AG08396 (cell line): Measurements from ENCODE around the gene EEF1AKMT4.

ENCODE experiments used
- DNase-seq: peaks from one replicate; pipeline ENCODE4 v3.0.0; 2012; ENCODE audit warnings: low spot score, mixed read lengths

Gene EEF1AKMT4

GRCh38 chr3:184249412-184250166 is at the start of gene EEF1AKMT4:
Gene EEF1AKMT4, plus strand, starts transcription at chr3:184249672. Its CDS starts 23 bp downstream, at chr3:184249695.
- DNase-seq = peak; percentile 97

GRCh38 chr3:184200825-184201224 is 48.6 kb upstream of the EEF1AKMT4 start:
- no peak for DNase-seq

- DNase-seq = no peak
Measured at GRCh38 chr3:184203526-184203925, 45.9 kb upstream of the EEF1AKMT4 start.

DNA sequence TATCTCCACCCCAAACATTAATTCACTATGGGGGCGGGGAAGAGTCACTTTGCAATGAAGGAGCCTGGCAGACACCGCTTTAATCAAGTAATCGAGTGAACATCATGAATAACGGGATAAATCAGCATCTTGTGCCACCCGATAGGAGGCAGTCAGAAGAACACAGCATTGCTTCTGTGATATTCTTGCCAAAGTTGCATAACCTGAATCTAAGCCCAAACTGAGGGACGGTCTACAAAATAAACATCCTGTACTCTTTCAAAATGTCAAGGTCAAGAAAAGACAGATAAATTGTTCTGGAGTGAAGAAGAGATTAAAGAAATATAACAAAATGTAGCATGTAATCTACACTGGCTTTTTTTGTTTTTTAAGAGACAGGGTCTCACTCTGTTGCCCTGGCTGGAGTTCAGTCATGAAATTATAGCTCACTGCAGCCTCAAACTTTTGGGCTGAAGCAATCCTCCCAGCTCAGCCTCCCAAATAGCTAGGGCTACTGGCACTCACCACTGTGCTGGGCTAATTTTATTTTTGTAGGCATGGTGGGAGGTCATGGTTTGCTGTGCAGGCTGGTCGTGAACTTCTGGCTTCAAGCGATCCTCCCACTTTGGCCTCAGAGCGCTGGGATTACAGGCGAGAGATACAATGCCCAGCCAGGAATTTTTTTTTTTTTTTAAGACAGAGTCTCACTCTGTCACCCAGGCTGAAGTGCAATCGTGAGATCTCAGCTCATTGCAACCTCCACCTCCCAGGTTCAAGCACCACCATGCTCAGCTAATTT is 40.1 kb upstream of the EEF1AKMT4 start:
- no peak for DNase-seq

DNA sequence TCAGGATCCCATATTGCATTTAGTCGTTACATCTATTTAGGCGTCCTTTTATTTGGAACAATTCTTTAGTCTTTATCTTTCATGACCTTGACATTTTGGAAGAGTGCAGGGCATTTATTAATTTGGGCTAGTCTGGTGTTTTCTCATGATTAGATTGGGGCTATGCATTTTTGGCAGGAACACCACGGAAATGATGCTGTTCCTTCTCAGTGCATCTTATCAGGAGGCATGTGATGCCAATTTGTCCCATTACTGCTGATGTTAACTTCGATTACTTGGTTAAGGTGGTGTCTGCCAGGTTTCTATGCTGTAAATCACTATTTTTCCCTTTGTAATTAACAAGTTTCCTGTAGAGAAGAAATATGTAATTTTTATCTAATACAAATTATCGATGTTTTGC is 38.2 kb upstream of the EEF1AKMT4 start:
- DNase-seq = no peak

DNA sequence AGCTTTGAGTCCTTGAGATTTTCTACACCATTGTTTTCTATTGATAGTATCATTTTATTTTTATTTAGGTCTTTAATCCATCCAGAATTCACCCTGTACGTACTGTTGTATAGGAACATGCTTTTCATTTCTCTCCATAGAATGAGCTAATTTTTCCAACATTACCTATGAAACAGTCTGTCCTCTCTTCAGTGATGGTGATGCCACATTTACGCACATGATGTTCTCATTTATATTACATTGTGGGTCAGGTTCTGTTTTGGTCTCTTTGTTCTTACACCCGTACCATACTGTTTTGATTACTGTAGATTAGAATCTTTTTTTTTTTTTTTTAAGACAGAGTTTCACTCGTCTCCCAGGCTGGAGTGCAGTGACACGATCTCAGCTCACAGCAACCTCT is 37.8 kb upstream of the EEF1AKMT4 start:
- no peak for DNase-seq

DNA sequence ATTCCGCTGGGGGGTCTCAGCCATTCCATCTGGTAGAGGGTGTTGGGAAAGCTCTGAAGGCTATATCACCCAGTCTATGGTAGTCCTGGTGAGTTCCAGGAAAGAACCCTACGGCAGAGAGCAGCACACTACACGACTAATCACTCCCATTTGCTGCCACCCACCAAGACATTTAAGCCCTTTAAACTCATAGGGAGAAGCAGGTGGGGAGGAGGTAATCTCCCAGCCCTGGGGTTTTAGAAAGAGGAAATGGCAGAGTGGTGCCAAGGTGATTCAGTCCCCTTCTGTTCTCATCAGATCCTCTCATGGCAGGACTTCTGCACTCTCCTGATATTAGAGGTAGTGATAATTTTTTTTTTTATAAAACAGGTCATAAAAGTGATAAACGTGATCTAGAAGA is 30.7 kb upstream of the EEF1AKMT4 start:
- no peak for DNase-seq

DNA sequence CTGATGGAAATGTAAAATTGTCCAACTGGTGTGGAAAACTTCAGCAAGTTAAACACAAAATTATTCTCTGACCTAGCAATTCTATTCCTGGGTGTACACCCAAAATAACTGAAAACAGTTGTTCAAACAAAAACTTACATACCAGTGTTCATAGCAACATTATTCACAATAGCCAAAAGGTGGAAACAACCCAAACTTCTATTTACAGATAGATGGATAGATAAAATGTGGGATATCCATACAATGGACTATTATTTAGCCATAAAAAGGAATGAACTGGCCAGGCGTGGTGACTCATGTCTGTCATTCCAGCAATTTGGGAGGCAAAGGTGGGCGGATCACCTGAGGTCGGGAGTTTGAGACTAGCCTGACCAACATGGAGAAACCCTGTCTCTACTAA is 27.0 kb upstream of the EEF1AKMT4 start:
- no peak for DNase-seq

- no peak for DNase-seq
Measured at GRCh38 chr3:184223946-184224345, 25.5 kb upstream of the EEF1AKMT4 start.

DNA sequence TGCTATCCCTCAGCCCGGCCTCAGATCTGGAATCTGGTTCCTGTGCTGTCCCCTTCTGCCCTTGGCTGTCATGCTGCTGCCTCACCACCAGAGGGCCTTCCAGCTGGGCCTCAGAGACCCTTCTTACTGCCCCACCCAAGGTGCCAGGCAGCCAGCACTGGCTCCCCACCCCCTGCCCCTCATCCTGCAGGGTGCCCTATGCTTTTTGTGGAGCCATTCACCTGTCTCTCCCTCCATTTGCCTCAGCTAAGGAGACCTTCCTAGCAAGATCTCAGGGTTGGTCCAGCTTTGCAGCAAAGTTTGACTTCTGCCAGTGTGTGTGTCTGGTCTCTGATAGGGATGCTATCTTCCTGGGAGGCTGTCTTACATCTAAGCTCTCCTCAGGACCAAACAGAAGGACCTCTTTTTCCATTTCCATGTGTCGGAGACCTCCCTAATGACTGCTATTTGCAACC is 22.0 kb upstream of the EEF1AKMT4 start:
- peak; percentile 77 for DNase-seq

- DNase-seq = no peak
Measured at GRCh38 chr3:184228376-184229137, 20.9 kb upstream of the EEF1AKMT4 start.

DNA sequence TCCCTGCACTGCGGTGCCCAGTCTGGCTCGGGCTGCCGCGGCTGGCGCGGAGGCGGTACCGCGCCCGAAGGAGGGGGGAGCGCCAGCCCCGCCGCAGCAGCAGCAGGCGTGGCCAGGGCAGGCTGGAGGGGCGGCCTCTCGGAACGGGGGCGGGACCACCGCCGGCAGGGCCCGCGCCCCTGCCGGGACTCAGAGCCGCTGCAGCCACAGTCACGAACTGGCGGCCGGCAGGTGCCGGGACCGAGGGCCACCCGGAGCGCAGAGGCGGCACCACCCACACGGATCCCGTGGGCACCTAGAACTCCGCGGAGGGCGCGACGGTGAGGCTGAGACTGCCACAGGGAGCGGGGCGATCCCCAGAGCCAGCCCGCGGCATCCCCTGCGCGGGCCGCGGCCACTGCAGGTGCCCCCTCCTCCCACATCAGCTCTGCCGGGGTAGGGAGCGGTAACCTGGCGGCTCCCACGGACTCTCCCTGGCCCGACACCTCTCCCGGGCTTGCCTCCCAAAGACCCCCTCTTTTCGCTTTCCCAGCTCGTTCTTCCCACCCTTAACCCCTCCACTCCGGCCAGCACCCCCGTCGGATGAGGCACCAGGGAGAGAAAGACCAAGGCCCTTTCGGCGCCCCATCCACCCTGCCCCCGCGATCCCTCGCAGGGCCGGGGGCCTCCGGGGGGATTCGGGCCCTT is 19.9 kb upstream of the EEF1AKMT4 start, which contains the start of gene VWA5B2:
VWA5B2 (plus strand) TSS at position 192 of the 687 bp plus-strand sequence. CDS start 944 bp downstream, outside the sequence.
- DNase-seq = peak; percentile 90

DNA sequence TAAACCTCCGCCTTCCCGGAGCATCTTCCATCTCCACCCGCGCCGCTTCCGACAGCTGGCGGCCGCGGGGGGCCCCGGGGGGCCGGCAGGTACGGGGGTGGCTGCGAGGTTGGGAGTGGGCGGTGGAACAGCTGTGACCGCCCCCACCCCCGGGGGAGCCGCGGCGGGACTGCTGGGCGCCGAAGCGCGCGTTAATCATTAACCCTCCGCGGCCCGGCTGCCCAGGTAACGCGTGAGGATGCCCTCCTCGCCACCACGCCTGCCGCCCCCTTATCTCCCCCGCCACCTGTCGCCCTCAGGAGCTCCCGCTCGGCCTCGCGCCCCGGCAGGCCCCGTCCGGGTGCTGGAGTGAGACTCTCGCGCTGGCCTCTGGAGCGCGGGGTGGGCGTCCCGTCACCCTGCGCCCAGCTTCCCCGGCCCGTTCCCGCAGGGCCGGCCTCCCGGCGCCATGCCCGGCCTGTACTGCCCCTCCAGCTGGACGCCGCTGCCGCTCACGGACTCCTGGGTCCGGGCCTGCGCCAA is 19.3 kb upstream of the EEF1AKMT4 start:
- peak; percentile 39 for DNase-seq

GRCh38 chr3:184230603-184231528 is 18.6 kb upstream of the EEF1AKMT4 start:
- DNase-seq = no peak

GRCh38 chr3:184231671-184232070 is 17.8 kb upstream of the EEF1AKMT4 start:
- DNase-seq = no peak

DNA sequence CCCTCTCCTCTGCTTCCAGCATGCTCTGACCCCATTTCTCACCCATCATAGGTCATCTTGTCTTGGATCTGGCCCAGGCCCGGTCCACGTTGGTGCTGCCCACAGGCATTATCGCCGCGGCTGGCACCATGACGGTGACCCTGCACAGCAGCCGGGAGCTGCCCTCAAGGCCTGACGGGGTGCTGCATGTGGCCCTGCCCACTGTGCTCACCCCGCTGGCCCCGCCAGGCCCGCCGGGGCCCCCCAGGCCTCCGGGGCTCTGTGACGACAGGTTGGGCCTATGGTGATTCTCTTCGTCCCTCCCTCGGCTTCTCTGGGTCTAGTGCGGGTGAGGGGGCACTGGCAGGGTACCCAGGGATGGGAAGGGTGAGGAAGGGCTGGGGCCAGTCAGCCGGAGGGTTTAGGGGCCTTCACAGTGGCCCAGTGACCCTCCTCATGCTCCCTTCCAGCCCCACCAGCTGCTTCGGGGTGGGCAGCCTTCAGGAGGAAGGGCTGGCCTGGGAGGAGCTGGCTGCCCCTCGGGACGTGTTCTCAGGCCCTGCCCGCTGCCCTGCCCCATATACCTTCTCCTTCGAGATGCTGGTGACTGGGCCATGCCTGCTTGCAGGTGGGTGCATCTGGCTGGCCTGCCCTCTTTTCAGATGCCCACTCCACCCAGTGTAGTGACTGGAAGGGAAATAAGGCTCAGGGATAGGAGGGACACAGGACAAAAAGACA is 16.2 kb upstream of the EEF1AKMT4 start:
- no peak for DNase-seq

GRCh38 chr3:184234224-184234623 is 15.2 kb upstream of the EEF1AKMT4 start:
- DNase-seq = peak; percentile 87

DNA sequence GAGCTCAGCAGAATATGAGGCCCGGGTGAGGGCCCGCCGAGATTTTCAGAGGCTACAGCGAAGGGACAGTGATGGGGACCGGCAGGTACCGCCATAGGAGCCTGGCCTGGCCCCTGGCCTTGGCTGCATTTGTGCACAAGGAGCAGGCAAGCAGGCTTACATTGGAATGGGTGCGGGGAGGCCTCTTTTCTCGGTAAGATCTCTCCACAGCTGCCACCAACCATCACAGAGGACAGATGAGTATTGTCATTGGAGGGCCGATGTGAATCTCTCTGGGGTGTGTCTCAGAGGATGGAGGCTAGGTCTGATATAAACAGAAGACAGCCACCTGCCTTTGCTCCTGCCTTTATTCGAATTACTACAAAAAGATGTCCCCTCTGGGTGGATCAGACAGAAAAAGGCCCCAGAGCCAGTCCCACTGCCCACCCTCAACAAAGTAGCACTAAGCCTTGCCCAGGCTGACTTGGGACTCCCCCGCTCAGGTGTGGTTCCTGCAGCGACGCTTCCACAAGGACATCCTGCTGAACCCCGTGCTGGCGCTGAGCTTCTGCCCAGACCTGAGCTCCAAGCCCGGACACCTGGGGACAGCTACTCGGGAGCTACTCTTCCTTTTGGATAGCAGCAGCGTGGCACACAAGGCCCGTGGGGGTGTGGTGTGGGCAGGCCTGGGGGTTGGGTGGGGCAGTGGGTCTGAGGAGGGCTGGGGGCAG is 14.6 kb upstream of the EEF1AKMT4 start:
- DNase-seq = peak; percentile 8
